Kidney capillary endothelial cell (primary cell): ENCODE results near the gene AMDHD1.

Source experiments
- DNase-seq: peaks from one replicate; pipeline ENCODE4 v3.0.0-alpha.2; 2018; ENCODE audit warnings: low spot score

The AMDHD1 gene

DNA sequence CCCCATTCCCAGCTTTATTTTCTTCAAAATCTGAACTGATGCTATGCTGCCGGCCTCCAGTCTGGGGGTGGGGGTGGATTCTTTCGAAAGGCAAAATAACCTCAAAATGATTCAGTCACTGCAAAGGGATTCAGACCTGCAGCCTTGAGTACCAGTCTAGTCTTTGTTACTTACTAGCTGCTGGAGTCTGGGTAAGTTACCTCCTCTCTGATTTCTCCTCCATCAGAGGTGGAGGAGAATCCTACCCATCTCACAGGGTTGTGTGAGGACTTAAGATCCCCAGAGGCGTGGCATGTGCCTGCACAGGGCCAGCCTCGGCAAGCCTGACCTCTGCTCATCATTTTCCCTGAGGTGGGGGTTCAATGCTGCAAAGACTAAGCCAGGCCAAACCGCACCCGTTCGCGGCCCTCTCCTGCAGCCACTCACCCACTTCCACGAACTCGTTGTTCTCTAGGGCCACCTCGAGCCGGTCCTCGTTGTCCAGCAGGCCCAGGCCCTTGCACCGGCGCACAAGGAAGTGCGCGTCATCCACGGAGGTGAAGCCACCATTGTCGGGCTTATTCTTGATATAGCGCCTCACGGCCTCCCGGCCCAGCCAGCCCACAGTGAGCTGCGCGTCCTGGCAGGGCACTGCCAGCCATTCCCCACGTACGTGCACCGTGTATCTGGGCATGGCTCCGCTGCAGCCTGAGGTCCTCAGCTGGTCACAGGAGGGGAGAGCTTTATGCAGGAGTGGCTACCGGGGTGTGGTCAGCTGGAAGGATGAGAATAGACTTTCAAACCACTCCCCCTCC lies 52.3 kb downstream of the AMDHD1 start:
- no peak for DNase-seq

DNA sequence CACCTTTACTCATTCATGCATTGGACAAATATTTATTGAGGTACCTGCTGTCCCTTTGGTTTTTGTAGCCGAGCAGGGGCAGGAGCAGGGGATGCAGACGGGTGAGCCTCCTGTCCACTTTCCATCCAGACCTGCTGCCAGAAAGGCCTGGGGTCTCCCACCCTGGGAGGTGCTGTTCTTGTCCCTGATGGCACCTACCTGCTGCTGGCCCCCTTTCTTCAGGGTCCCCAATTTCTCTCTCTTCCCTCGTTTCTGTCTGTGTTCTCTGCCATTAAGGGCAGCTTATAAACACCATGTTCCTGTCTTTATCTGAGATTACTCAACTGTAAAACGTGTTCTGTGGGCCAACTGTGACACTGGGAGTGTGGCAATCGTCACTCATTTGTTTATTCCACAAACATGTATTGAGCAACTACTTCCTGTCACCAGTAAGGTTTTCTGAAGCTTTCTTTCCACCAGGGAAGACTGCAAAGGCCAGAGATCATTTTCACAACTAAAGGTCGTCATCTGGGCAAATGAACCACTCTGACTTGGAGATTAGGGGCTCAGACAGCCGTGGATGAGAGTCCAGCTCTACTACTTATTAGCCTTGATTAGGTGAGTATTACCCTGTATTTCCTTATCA lies 53.0 kb downstream of the AMDHD1 start, which contains the start of gene HAL:
HAL (minus strand) TSS at position 311 of the 625 bp plus-strand sequence. CDS start 434 bp downstream, outside the sequence.
- DNase-seq = no peak

DNA sequence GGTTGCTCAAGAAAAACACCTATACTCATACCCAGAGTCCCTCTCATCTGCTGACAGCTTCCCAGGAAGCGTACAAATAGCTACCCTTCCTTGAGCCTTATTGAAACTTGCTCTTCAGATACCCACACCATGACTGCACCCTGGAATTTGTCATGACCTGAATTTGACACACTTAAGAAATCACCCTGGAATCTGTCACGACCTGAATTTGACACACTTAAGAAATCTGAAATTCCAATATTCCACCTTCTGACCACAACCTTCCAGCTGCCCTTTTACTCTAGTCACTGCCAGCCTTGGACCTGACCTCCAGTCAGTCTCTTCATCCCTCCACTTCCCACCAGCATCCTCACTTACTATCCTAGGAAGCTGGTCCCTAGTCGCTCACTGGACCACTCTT lies 54.1 kb downstream of the AMDHD1 start:
- DNase-seq = no peak

- no peak for DNase-seq
Measured at GRCh38 chr12:95997911-95998510, 54.9 kb downstream of the AMDHD1 start.

GRCh38 chr12:95998611-95999286 lies 55.6 kb downstream of the AMDHD1 start:
- peak; percentile 38 for DNase-seq

DNA sequence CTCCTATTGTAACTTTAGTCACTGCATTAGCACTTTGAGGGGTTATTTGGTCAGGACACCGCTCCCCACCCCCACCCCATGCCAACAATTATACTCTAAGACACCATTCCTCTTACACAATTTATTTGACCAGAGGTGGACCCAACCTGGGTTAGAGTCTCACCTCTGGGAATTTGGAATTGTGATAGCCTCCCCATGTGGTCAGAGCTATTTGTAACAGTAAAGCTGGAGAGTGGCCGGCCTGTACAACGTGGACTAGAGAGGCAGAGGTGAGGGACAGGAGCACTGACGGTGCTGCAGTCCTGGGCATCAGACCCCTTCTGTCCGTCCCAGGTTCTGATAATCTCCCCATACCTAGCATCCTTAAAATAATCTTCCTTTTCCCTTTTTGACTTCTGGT lies 56.4 kb downstream of the AMDHD1 start:
- no peak for DNase-seq

GRCh38 chr12:96000858-96001257 lies 57.7 kb downstream of the AMDHD1 start:
- DNase-seq = no peak

DNA sequence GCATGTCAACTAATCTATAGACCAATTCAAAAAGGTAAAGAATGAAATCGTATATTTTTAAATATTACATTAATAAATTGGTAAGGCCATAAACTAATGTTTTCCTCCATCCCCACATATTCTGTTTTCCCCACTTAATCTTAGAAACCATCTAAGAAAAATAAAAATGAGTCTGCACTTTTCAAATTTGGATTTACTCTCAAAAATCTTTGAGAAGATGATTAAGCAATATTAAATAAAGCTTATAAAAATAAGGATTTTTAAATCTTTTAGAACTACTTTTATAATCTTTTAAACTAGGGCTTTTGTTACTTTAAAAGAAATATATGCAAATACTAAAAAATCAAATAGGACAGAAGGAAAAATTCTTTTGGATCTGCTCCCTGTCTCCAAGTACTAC lies 63.6 kb downstream of the AMDHD1 start:
- DNase-seq = no peak

DNA sequence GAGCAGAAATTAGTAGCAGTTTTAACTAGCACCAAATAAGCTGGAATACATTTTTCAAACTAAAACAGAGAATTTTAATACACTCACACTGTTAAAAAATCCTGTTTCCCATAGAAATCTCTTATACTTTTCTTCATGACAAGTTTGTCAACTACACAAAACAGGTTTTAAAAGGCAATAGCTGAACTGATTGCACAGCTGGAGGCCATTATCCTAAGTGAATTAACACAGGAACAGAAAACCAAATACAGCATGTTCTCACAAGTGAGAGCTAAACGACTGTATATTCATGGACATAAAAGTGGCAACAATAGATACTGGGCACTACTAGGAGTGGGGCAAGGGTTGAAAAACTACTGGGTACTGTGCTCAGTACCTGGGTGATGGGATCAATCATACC lies 64.6 kb downstream of the AMDHD1 start:
- no peak for DNase-seq

GRCh38 chr12:96014943-96015599 lies 71.9 kb downstream of the AMDHD1 start:
- DNase-seq = no peak

- peak; percentile 16 for DNase-seq
Measured at GRCh38 chr12:96015672-96016071, 72.5 kb downstream of the AMDHD1 start.
